ENCODE results near the gene CSMD2.

DNA sequence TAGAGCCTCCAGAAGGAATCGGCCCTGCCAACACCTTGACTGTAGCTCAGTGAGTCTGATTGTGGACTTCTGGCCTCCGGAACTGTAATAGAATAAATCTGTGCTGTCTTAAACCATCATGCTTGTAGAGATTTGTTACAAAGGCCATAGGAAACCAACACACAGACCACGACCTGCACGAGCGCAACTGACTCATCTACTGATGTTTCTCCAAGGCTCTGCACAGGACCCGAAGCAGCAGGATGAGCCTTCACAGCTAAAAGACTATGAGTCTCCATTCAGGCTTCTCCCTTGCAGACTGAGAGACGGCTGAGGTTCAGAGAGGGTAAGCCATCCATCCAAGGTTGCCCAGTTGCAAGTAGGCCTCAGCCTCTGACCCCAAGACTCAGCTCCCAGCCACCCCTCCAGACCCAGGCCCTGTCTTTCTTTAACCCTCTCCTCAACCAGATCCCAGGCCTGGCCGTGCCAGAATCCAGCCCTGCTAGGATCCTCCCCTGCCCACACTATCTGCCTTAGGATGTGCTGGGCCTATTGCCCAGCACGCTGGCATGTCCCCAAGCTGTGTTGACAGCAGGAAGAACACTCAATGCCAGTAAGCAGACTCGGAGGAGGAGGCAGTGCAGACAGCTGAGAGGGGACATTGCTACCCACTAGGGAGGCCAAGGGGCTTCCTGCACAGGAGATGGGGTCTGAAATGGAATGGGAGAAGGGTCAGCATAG, 192.2 kb downstream of the CSMD2 start:
- no peak for TF ChIP-seq CTCF (conservative IDR thresholded peaks at IDR 0.05; ENCODE audit: low read length)
- TF ChIP-seq EZH2phosphoT487 (IDR thresholded peaks at IDR 0.05; ENCODE audit: borderline replicate concordance), result no peak
